Left ventricle myocardium inferior (tissue), 1 donor: Measurements from ENCODE around the gene ARPC5. TPM values are rescaled to one million over a fixed set of nuclear protein-coding genes. Genes with fewer than 3 reads are reported as not detected.

Experiments used
- DNase-seq: peaks from one replicate; pipeline ENCODE4 v3.0.0-alpha.2; 2020
- H3K27ac ChIP-seq: fragments of 200-600 bp; replicated peaks from 2 replicates; pipeline ENCODE4 v1.8.0; 2021
- H3K27me3 ChIP-seq: fragments of 200-600 bp; 2 replicates; pipeline ENCODE4 v1.8.0; 2021; ENCODE audit warnings: low read depth
- H3K36me3 ChIP-seq: fragments of 200-600 bp; 2 replicates; pipeline ENCODE4 v1.8.0; 2021
- H3K4me1 ChIP-seq: fragments of 200-600 bp; 2 replicates; pipeline ENCODE4 v1.8.0; 2021
- H3K4me3 ChIP-seq: fragments of 200-600 bp; 2 replicates; pipeline ENCODE4 v1.8.0; 2021; ENCODE audit warnings: mild to moderate bottlenecking, moderate library complexity
- H3K9me3 ChIP-seq: fragments of 200-600 bp; replicated peaks from 2 replicates; pipeline ENCODE4 v1.8.0; 2021
- CTCF ChIP-seq: fragments of 200-600 bp; IDR thresholded peaks from 2 replicates; pipeline ENCODE4 v1.8.0; 2021; ENCODE audit warnings: antibody characterized with exemption, mild to moderate bottlenecking, borderline replicate concordance
- intact Hi-C: fragments of 100-400 bp; cut with micrococcal nuclease; formaldehyde crosslinking; loops from one replicate; pipeline ENCODE4 v1.11.0; 2022
- total RNA-seq: library from RNA; stranded (reverse); fragmentation: NEBNext Ultra II Directional; extraction: Animal tissue kit (Norgen Biotek cat#: 25700); gene quantifications from one replicate; pipeline ENCODE4 v1.2.1, GENCODE V29; 2021
- donor health status: DM: no; HTN: yes; CAD: no; lungs with severe emphysema.

Gene ARPC5
- total RNA-seq, 1 donor from 2014 or later: 33.6 TPM

- no peaks in the 10 kb centered on the region for H3K9me3 ChIP-seq
- H3K4me3 ChIP-seq: no peak overlapping the region
- TF ChIP-seq CTCF: no peak
- no peaks in the 10 kb centered on the region for H3K36me3 ChIP-seq
- no peaks in the 10 kb centered on the region for H3K27me3 ChIP-seq
- intact Hi-C loops: loop anchor here (10.0 kb wide), 1 partner anchor 145 kb away; no protein-coding TSS in a partner anchor
- H3K27ac ChIP-seq: peak overlapping the region; percentile 72
- no peak for DNase-seq
- H3K4me1 ChIP-seq: peaks cover 27% of the 10 kb centered on the region
These were observed 25.7 kb downstream of the ARPC5 start for GRCh38 chr1:183609759-183610452.

- Histone ChIP-seq H3K27me3 (no peaks in the 10 kb centered on the region), H3K9me3 (no peaks in the 10 kb centered on the region), H3K36me3 (no peaks in the 10 kb centered on the region), H3K4me3 (no peak overlapping the region), H3K4me1 (peaks cover 27% of the 10 kb centered on the region), H3K27ac (peak overlapping the region; percentile 72)
- intact Hi-C loops: loop anchor here (10.0 kb wide), 1 partner anchor 145 kb away; no protein-coding TSS in a partner anchor
- peak; percentile 69 for TF ChIP-seq CTCF
- peak; percentile 58 for DNase-seq
These were observed 26.3 kb downstream of the ARPC5 start for GRCh38 chr1:183609313-183609712.

GRCh38 chr1:183607322-183607980 lies 28.1 kb downstream of the ARPC5 start:
- no peaks in the 10 kb centered on the region for H3K27me3 ChIP-seq
- H3K36me3 ChIP-seq: no peaks in the 10 kb centered on the region
- intact Hi-C loops: loop anchor here (10.0 kb wide), 1 partner anchor 143 kb away; no protein-coding TSS in a partner anchor
- H3K4me1 ChIP-seq: peaks cover 27% of the 10 kb centered on the region
- H3K27ac ChIP-seq: no peak overlapping the region
- no peaks in the 10 kb centered on the region for H3K9me3 ChIP-seq
- DNase-seq: no peak
- no peak overlapping the region for H3K4me3 ChIP-seq
- TF ChIP-seq CTCF: no peak

- Histone ChIP-seq H3K36me3 (no peaks in the 10 kb centered on the region), H3K4me3 (no peak overlapping the region), H3K4me1 (peaks cover 27% of the 10 kb centered on the region), H3K9me3 (no peaks in the 10 kb centered on the region), H3K27me3 (no peaks in the 10 kb centered on the region), H3K27ac (no peak overlapping the region)
- TF ChIP-seq CTCF: no peak
- intact Hi-C loops: loop anchor here (10.0 kb wide), 1 partner anchor 141 kb away; no protein-coding TSS in a partner anchor
- DNase-seq: no peak
These were observed 29.7 kb downstream of the ARPC5 start for GRCh38 chr1:183605904-183606303.

- H3K27ac ChIP-seq: peak overlapping the region; percentile 6
- intact Hi-C loops: loop anchor here (10.0 kb wide), 1 partner anchor 140 kb away; no protein-coding TSS in a partner anchor
- H3K27me3 ChIP-seq: no peaks in the 10 kb centered on the region
- no peaks in the 10 kb centered on the region for H3K36me3 ChIP-seq
- peaks cover 16% of the 10 kb centered on the region for H3K4me1 ChIP-seq
- no peak for TF ChIP-seq CTCF
- no peaks in the 10 kb centered on the region for H3K9me3 ChIP-seq
- DNase-seq: no peak
- H3K4me3 ChIP-seq: no peak overlapping the region
These were observed 30.8 kb downstream of the ARPC5 start for GRCh38 chr1:183604815-183605214.
